SK-N-MC (cell line): ENCODE results near the gene GGT1.

Experiments used
- FOXP2 ChIP-seq: optimal IDR thresholded peaks from 2 replicates; pipeline ENCODE3; 2011; ENCODE audit warnings: mild to moderate bottlenecking, moderate library complexity; ENCODE audit not compliant: insufficient read depth; ENCODE audit errors: extremely low read length, control extremely low read depth
- POLR2AphosphoS5 ChIP-seq: IDR thresholded peaks from 2 replicates; pipeline ENCODE4 v1.6.1; 2012; ENCODE audit warnings: mild to moderate bottlenecking, low read depth, low read length, borderline replicate concordance

- TF ChIP-seq POLR2AphosphoS5 (no peak), FOXP2 (no peak)
Measured at GRCh38 chr22:24584166-24584790, 18.7 kb upstream of the GGT1 start.
